H9 (cell line): ENCODE data around the gene GPX2. TPM values are rescaled to one million over a fixed set of nuclear protein-coding genes. Genes with fewer than 3 reads are reported as not detected.

Experiments
- DNase-seq: peaks from one replicate; pipeline ENCODE4 v3.0.0-alpha.2; 2017
- H2AFZ ChIP-seq: one replicate; pipeline ENCODE4 v1.6.1; 2013; ENCODE audit warnings: mild to moderate bottlenecking, low read length, control low read depth, moderate library complexity
- H2AK5ac ChIP-seq: 2 replicates; pipeline ENCODE4 v1.6.1; 2013; ENCODE audit warnings: low read length, control low read depth, mixed read lengths; ENCODE audit not compliant: insufficient read length
- H2BK120ac ChIP-seq: one replicate; pipeline ENCODE4 v1.6.1; 2013; ENCODE audit warnings: low read depth, mild to moderate bottlenecking, low read length, control low read depth, inconsistent platforms; ENCODE audit not compliant: poor library complexity, severe bottlenecking
- H2BK12ac ChIP-seq: 2 replicates; pipeline ENCODE4 v1.6.1; 2013; ENCODE audit warnings: low read length, control low read depth, mixed read lengths, low read depth; ENCODE audit not compliant: insufficient read length
- H2BK15ac ChIP-seq: 2 replicates; pipeline ENCODE4 v1.6.1; 2013; ENCODE audit warnings: low read depth, low read length, control low read depth
- H2BK20ac ChIP-seq: one replicate; pipeline ENCODE4 v1.6.1; 2013; ENCODE audit warnings: low read depth, mild to moderate bottlenecking, low read length, control low read depth, inconsistent platforms; ENCODE audit not compliant: poor library complexity, severe bottlenecking
- H2BK5ac ChIP-seq: 2 replicates; pipeline ENCODE4 v1.6.1; 2013; ENCODE audit warnings: low read length, control low read depth, mixed read lengths; ENCODE audit not compliant: insufficient read length
- H3K14ac ChIP-seq: 2 replicates; pipeline ENCODE4 v1.6.1; 2013; ENCODE audit warnings: low read length, control low read depth; ENCODE audit not compliant: insufficient read depth
- H3K18ac ChIP-seq: 2 replicates; pipeline ENCODE4 v1.6.1; 2013; ENCODE audit warnings: low read depth, mild to moderate bottlenecking, mixed read lengths, low read length, control low read depth; ENCODE audit not compliant: insufficient read length
- H3K23ac ChIP-seq: 2 replicates; pipeline ENCODE4 v1.6.1; 2013; ENCODE audit warnings: low read length, control low read depth, mixed read lengths, low read depth; ENCODE audit not compliant: insufficient read length
- H3K23me2 ChIP-seq: 2 replicates; pipeline ENCODE4 v1.6.1; 2013; ENCODE audit warnings: low read depth, mild to moderate bottlenecking, mixed read lengths, low read length, control low read depth; ENCODE audit not compliant: insufficient read length, poor library complexity, severe bottlenecking
- H3K27ac ChIP-seq: 2 replicates; pipeline ENCODE4 v1.5.1; 2013; ENCODE audit warnings: low read length, control low read depth, mixed read lengths, low read depth; ENCODE audit not compliant: insufficient read length
- H3K27me3 ChIP-seq: 2 replicates; pipeline ENCODE4 v1.6.1; 2013; ENCODE audit warnings: low read length, control low read depth, inconsistent platforms; ENCODE audit not compliant: insufficient read depth
- H3K4ac ChIP-seq: 2 replicates; pipeline ENCODE4 v1.6.1; 2013; ENCODE audit warnings: low read depth, mild to moderate bottlenecking, control low read depth, inconsistent platforms, low read length, moderate library complexity
- H3K4me1 ChIP-seq: 2 replicates; pipeline ENCODE4 v1.6.1; 2013; ENCODE audit warnings: low read length, control low read depth, inconsistent platforms; ENCODE audit not compliant: insufficient read depth
- H3K4me2 ChIP-seq: 2 replicates; pipeline ENCODE4 v1.6.1; 2013; ENCODE audit warnings: low read length, control low read depth, mixed read lengths; ENCODE audit not compliant: insufficient read length, insufficient read depth
- H3K56ac ChIP-seq: 2 replicates; pipeline ENCODE4 v1.6.1; 2013; ENCODE audit warnings: low read depth, mild to moderate bottlenecking, mixed read lengths, low read length, control low read depth; ENCODE audit not compliant: insufficient read length
- H3K79me1 ChIP-seq: 2 replicates; pipeline ENCODE4 v1.6.1; 2013; ENCODE audit warnings: low read depth, mild to moderate bottlenecking, moderate library complexity, low read length, control low read depth, inconsistent platforms; ENCODE audit not compliant: insufficient read depth, poor library complexity, severe bottlenecking
- H3K79me2 ChIP-seq: 2 replicates; pipeline ENCODE4 v1.6.1; 2013; ENCODE audit warnings: low read length, control low read depth, inconsistent platforms; ENCODE audit not compliant: insufficient read depth
- H3K9ac ChIP-seq: 2 replicates; pipeline ENCODE4 v1.6.1; 2013; ENCODE audit warnings: low read length, control low read depth, mixed read lengths; ENCODE audit not compliant: insufficient read length; ENCODE audit errors: extremely low read depth
- H3K9me3 ChIP-seq: one replicate; pipeline ENCODE4 v1.6.1; 2013; ENCODE audit warnings: low read depth, low read length, inconsistent platforms; ENCODE audit not compliant: control insufficient read depth
- H3T11ph ChIP-seq: one replicate; pipeline ENCODE4 v1.6.1; 2013; ENCODE audit warnings: mild to moderate bottlenecking, low read length, control low read depth, inconsistent platforms
- H4K20me1 ChIP-seq: one replicate; pipeline ENCODE4 v1.6.1; 2013; ENCODE audit not compliant: control insufficient read depth, insufficient read length, insufficient read depth
- H4K5ac ChIP-seq: 2 replicates; pipeline ENCODE4 v1.6.1; 2013; ENCODE audit warnings: low read depth, mild to moderate bottlenecking, mixed read lengths, low read length, control low read depth; ENCODE audit not compliant: insufficient read length
- H4K8ac ChIP-seq: replicated peaks from 2 replicates; pipeline ENCODE4 v1.6.1; 2013; ENCODE audit warnings: low read length, control low read depth, mixed read lengths, low read depth; ENCODE audit not compliant: insufficient read length
- H4K91ac ChIP-seq: 2 replicates; pipeline ENCODE4 v1.6.1; 2013; ENCODE audit warnings: low read depth, mild to moderate bottlenecking, moderate library complexity, mixed read lengths, low read length, control low read depth; ENCODE audit not compliant: insufficient read length
- H3K27ac Mint-ChIP-seq, 3 experiments: 2 replicates in 2 of 3; 3 replicates in 1 of 3; pipeline ENCODE4 v1.8.0; 2020 to 2021; ENCODE audit warnings: mixed read lengths in 3 of 3, mild to moderate bottlenecking in 1 of 3, moderate library complexity in 1 of 3
- H3K27me3 Mint-ChIP-seq: 2 replicates; pipeline ENCODE4 v1.8.0; 2021; ENCODE audit warnings: low read depth, mild to moderate bottlenecking, moderate library complexity, mixed read lengths
- H3K36me3 Mint-ChIP-seq, 3 experiments: 2 replicates in 2 of 3; 3 replicates in 1 of 3; pipeline ENCODE4 v1.8.0; 2020 to 2021; ENCODE audit warnings: low read depth in 3 of 3, mixed read lengths in 3 of 3; ENCODE audit not compliant: insufficient read depth in 1 of 3
- H3K4me1 Mint-ChIP-seq, 2 experiments: 2 replicates each; pipeline ENCODE4 v1.8.0; 2020; ENCODE audit warnings: mixed read lengths in 2 of 2
- H3K4me3 Mint-ChIP-seq, 2 experiments: 2 replicates in 1 of 2; 3 replicates in 1 of 2; pipeline ENCODE4 v1.8.0; 2020 to 2021; ENCODE audit warnings: mild to moderate bottlenecking in 2 of 2, mixed read lengths in 2 of 2, moderate library complexity in 1 of 2
- H3K9me3 Mint-ChIP-seq, 2 experiments: 2 replicates in 1 of 2; 3 replicates in 1 of 2; pipeline ENCODE4 v1.8.0; 2020; ENCODE audit warnings: mild to moderate bottlenecking in 2 of 2, mixed read lengths in 2 of 2, moderate library complexity in 1 of 2
- WGBS: extraction: QIAGEN DNeasy Blood & Tissue Kit; methylation state at CpG from one replicate; pipeline ENCODE4 v1.1.7; 2013; ENCODE audit warnings: missing lambda C conversion rate, low lambda C conversion rate, mixed read lengths; ENCODE audit not compliant: insufficient read length; ENCODE audit errors: extremely low coverage; 5-methylcytosine and 5-hydroxymethylcytosine counted together
- total RNA-seq: library from RNA; stranded (reverse); gene quantifications from 2 replicates; pipeline ENCODE4 v1.2.1, GENCODE V29; 2021
- TF ChIP-seq, protein P1 (sequence below): fragments of 200-600 bp; sonication (generic); conservative IDR thresholded peaks from 3 replicates; pipeline ENCODE4 v1.8.0; 2021; ENCODE audit warnings: antibody characterized with exemption, mild to moderate bottlenecking

The GPX2 gene
- total RNA-seq, 1 experiment from 2014 or later = 0.79 TPM

DNA sequence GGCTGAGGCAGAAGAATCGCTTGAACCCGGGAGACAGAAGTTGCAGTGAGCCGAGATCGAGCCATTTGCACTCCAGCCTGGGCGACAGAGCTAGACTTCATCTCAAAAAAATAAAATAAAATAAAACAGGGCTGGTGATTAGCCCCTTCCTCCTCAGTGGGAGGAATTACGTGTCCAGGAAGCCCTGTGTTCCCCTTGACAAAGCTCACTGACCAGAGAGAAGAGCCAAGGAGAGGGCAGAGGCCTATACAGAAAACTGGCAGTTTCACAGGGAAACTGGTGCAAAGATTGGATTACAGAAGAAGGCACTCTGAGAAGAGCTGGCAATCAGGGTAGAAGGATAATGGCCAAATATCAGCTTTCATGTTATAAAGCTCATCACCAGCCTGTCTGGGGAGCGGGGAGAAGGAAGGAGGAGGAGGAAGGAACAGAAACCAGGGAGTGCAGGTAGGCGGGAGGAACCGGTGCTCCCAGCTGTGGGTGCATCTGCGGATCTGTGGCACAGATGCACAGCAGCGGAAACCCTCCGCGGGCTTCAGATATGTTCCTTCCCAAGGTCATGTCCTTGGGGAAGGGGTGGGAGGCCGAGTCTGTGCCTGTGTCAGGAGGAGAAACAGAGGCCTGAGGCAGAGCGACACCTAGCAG is 22.9 kb upstream of the GPX2 start:
- peaks cover 5% of the 10 kb centered on the region for H3K27me3 Mint-ChIP-seq

More for the DNA sequence above, 22.9 kb upstream of the GPX2 start:
- Histone ChIP-seq H2BK120ac (no peak overlapping the region), H3K27ac (no peak overlapping the region), H4K20me1 (no peaks in the 10 kb centered on the region), H3K4me1 (peaks cover 14% of the 10 kb centered on the region; the same call in 1 of the 2 replicates), H4K91ac (no peak overlapping the region), H3K4me2 (no peak overlapping the region), H2BK20ac (no peak overlapping the region), H3K18ac (no peak overlapping the region), H3K9ac (no peak overlapping the region), H2BK5ac (no peak overlapping the region), H3T11ph (no peak overlapping the region), H3K79me2 (no peaks in the 10 kb centered on the region; the same call in 1 of the 2 replicates), H2AK5ac (no peak overlapping the region), H3K23me2 (no peaks in the 10 kb centered on the region), H3K56ac (no peak overlapping the region), H3K79me1 (no peaks in the 10 kb centered on the region), H2BK15ac (no peak overlapping the region), H3K14ac (no peak overlapping the region), H3K27me3 (no peaks in the 10 kb centered on the region), H3K9me3 (no peaks in the 10 kb centered on the region), H2AFZ (no peak overlapping the region), H2BK12ac (no peak overlapping the region), H3K4ac (no peak overlapping the region), H3K23ac (no peak overlapping the region), H4K8ac (no peak overlapping the region), H4K5ac (no peak overlapping the region)
- DNase-seq = no peak
- no CpG with 5 or more reads among the region's 15 CpGs for WGBS
- H3K9me3 Mint-ChIP-seq = no peaks in the 10 kb centered on the region
- H3K36me3 Mint-ChIP-seq = peaks cover 19 to 24% (median 22%) of the 10 kb centered on the region in 3 experiments; a peak in 6 of 7 replicates
- H3K4me1 Mint-ChIP-seq = peaks cover 43% of the 10 kb centered on the region in 2 experiments
- no peak overlapping the region for H3K4me3 Mint-ChIP-seq
- H3K27ac Mint-ChIP-seq = 0 out of 7 replicates have a peak overlapping the region, but pooled peaks of 1 of the 3 experiments have one; percentile 5
- TF ChIP-seq, protein P1, sequence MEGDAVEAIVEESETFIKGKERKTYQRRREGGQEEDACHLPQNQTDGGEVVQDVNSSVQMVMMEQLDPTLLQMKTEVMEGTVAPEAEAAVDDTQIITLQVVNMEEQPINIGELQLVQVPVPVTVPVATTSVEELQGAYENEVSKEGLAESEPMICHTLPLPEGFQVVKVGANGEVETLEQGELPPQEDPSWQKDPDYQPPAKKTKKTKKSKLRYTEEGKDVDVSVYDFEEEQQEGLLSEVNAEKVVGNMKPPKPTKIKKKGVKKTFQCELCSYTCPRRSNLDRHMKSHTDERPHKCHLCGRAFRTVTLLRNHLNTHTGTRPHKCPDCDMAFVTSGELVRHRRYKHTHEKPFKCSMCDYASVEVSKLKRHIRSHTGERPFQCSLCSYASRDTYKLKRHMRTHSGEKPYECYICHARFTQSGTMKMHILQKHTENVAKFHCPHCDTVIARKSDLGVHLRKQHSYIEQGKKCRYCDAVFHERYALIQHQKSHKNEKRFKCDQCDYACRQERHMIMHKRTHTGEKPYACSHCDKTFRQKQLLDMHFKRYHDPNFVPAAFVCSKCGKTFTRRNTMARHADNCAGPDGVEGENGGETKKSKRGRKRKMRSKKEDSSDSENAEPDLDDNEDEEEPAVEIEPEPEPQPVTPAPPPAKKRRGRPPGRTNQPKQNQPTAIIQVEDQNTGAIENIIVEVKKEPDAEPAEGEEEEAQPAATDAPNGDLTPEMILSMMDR = no peak
